GM18858 (cell line): ENCODE data around the gene TTC8.
"Not testable (repeated sequence)": the region's sequence is repeated elsewhere in the genome, so short reads cannot be mapped to it uniquely, and the experiment has no call there.

Experiments used
- ATAC-seq: cut with Tn5 transposase; IDR thresholded peaks from one replicate; pipeline ENCODE4 v1.9.1; 2021; ENCODE audit not compliant: unreplicated experiment

Gene TTC8

GRCh38 chr14:88823968-88824313, 510 bp upstream of the TTC8 start:
- peak; percentile 3 for ATAC-seq

- ATAC-seq = no peak
These were observed 617 bp downstream of the TTC8 start for GRCh38 chr14:88825078-88825458.

GRCh38 chr14:88825503-88825902, 1.1 kb downstream of the TTC8 start:
- ATAC-seq = no peak

- no peak for ATAC-seq
These were observed 4.7 kb downstream of the TTC8 start for GRCh38 chr14:88829188-88829587.

GRCh38 chr14:88829685-88830302, 5.3 kb downstream of the TTC8 start:
- no peak for ATAC-seq

GRCh38 chr14:88831284-88831683, 6.8 kb downstream of the TTC8 start:
- ATAC-seq = no peak

GRCh38 chr14:88834883-88835431, 10.5 kb downstream of the TTC8 start:
- ATAC-seq = no peak

- no peak for ATAC-seq
These were observed 11.2 kb downstream of the TTC8 start for GRCh38 chr14:88835661-88836060.

- no peak for ATAC-seq
These were observed 13.0 kb downstream of the TTC8 start for GRCh38 chr14:88837495-88837894.

GRCh38 chr14:88838015-88838414, 13.6 kb downstream of the TTC8 start:
- ATAC-seq = no peak

- ATAC-seq = no peak
These were observed 16.5 kb downstream of the TTC8 start for GRCh38 chr14:88840926-88841325.

- ATAC-seq = no peak
These were observed 17.3 kb downstream of the TTC8 start for GRCh38 chr14:88841741-88842140.

GRCh38 chr14:88842414-88842813, 18.0 kb downstream of the TTC8 start:
- ATAC-seq = no peak

GRCh38 chr14:88844980-88845491, 20.6 kb downstream of the TTC8 start:
- ATAC-seq = no peak

GRCh38 chr14:88848571-88848970, 24.1 kb downstream of the TTC8 start:
- no peak for ATAC-seq

GRCh38 chr14:88849716-88850115, 25.3 kb downstream of the TTC8 start:
- ATAC-seq = no peak

- no peak for ATAC-seq
These were observed 27.1 kb downstream of the TTC8 start for GRCh38 chr14:88851587-88851986.

GRCh38 chr14:88852632-88853031, 28.2 kb downstream of the TTC8 start:
- ATAC-seq = no peak

GRCh38 chr14:88853129-88853528, 28.7 kb downstream of the TTC8 start:
- ATAC-seq = no peak

GRCh38 chr14:88856786-88857366, 32.4 kb downstream of the TTC8 start:
- ATAC-seq = no peak

GRCh38 chr14:88857861-88858260, 33.4 kb downstream of the TTC8 start:
- ATAC-seq = not testable (repeated sequence)

GRCh38 chr14:88859118-88859517, 34.7 kb downstream of the TTC8 start:
- not testable (repeated sequence) for ATAC-seq

GRCh38 chr14:88863167-88863566, 38.7 kb downstream of the TTC8 start:
- no peak for ATAC-seq
